ENCODE data around the gene KAZN. TPM values are rescaled to one million over a fixed set of nuclear protein-coding genes. Genes with fewer than 3 reads are reported as not detected.

KAZN gene
- total RNA-seq, result 10 to 100 TPM; 16.9 to 31.4 (median 21.4) TPM

DNA sequence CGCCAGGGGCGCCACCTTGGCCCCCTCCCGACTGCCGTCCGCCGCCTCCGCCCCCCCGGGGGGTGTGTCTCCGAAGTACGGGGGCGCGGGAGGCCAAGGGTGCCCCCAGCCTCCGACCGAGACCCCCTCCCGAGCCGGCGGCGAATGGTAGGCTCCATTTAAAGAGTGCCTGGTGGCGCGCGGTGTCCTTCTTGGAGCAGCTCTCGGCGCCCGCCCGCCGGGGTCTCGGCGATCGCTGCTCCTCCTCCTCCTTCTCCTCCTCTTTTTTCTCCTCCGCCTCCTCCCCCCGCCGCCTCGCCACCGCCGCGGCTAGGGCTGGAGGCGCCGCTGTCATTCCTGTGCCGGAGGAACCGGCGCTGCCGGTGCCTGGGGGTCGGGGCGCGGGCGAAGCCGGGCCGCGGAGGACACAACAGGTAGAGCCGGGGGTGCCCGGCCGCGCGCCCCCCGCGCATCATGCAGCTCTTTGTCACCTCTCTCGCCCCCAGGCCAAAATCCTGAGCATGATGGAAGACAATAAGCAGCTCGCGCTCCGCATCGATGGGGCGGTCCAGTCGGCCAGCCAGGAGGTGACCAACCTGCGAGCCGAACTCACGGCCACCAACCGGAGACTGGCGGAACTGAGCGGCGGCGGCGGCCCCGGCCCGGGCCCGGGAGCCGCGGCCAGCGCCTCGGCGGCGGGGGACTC is at the start of gene KAZN:
Gene KAZN (plus strand): TSS at position 188 of the 685 bp plus-strand sequence.
- WGBS, 10 experiments, result 0 to 5% (median 1%) methylated on average over 2 to 7 of the region's 81 CpGs; no CpG with 5 or more reads in 6 of the 10 experiments
- H3K4me3 ChIP-seq, result peak within 1 kb of the TSS; percentile 73 to 90 (median 89)
- peaks cover 25 to 41% of the 10 kb centered on the region in 2 donors for H3K4me1 ChIP-seq (replicated peaks in 1 of 2)
- in situ Hi-C loops (cut with MboI; ENCODE audit: low pct_unique_long_range_greater_than_20kb in 2 of 9, low sequenced_read_pairs in 9 of 9, unreplicated experiment in 9 of 9), result loop anchor here in 1 of 9 experiments (25.0 kb wide), 1 partner anchor 486 kb away; no protein-coding TSS in a partner anchor
- peak within 1 kb of the TSS; percentile 93 to 99 for H3K27ac ChIP-seq
- ATAC-seq (replicated peaks in 6 of 8), result peak; percentile 48 to 78 (median 70)

- 63 to 100% (median 88%) methylated on average over 1 to 3 of the region's 3 CpGs for WGBS, 10 experiments
- H3K4me3 ChIP-seq, result no peak overlapping the region
- no peak for ATAC-seq (replicated peaks in 6 of 8)
- H3K4me1 ChIP-seq (replicated peaks in 1 of 2), result peaks cover 12 to 19% of the 10 kb centered on the region in 2 donors
- H3K27ac ChIP-seq, result no peak overlapping the region
- in situ Hi-C loops (cut with MboI; ENCODE audit: low pct_unique_long_range_greater_than_20kb in 2 of 9, low sequenced_read_pairs in 9 of 9, unreplicated experiment in 9 of 9), result loop anchor here in 1 of 9 experiments (25.0 kb wide), 1 partner anchor 588 kb away; no protein-coding TSS in a partner anchor
Measured at GRCh38 chr1:14549897-14550620, 48.4 kb upstream of the KAZN start.

DNA sequence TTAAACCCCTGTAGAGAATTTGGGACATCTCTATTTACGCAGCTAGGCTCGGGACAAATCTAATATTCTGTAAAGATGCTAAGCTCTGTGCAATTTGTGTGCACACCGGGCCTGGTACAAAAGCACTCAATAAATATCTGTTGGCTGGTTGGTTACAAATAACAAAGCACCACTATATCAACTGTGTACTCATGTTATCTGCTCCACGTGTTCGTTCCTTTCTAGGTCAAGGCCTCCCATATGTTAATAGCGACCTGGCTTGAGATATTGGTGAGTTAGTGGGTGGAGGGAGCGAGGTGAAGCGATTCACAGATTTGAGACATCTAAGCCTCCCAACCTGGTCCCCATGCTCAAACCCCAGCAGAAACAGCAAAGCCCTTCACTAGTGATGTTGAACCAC is 47.1 kb upstream of the KAZN start:
- whole genome bisulfite sequencing, 10 experiments, result 20 to 93% (median 85%) methylated on average over 1 to 8 of the region's 8 CpGs; no CpG with 5 or more reads in 1 of the 10 experiments
- ATAC-seq (replicated peaks in 6 of 8), result no peak
- Histone ChIP-seq H3K27ac (no peak overlapping the region), H3K4me1 (replicated peaks in 1 of 2) (peaks cover 12 to 19% of the 10 kb centered on the region in 2 donors), H3K4me3 (no peak overlapping the region)
- in situ Hi-C loops (cut with MboI; ENCODE audit: low pct_unique_long_range_greater_than_20kb in 2 of 9, low sequenced_read_pairs in 9 of 9, unreplicated experiment in 9 of 9), result no loop called here

GRCh38 chr1:14552246-14552965 is 46.1 kb upstream of the KAZN start:
- H3K4me3 ChIP-seq, result no peak overlapping the region
- no peak overlapping the region for H3K27ac ChIP-seq
- ATAC-seq (replicated peaks in 6 of 8), result peak in 5 of 8 experiments; percentile 30 to 82 (median 51)
- H3K4me1 ChIP-seq (replicated peaks in 1 of 2), result peaks cover 12 to 19% of the 10 kb centered on the region in 2 donors
- in situ Hi-C loops (cut with MboI; ENCODE audit: low pct_unique_long_range_greater_than_20kb in 2 of 9, low sequenced_read_pairs in 9 of 9, unreplicated experiment in 9 of 9), result no loop called here
- 22 to 100% (median 86%) methylated on average over 1 to 11 of the region's 11 CpGs; no CpG with 5 or more reads in 1 of the 10 experiments for WGBS, 10 experiments

- H3K4me3 ChIP-seq, result no peak overlapping the region
- ATAC-seq (replicated peaks in 6 of 8), result peak in 5 of 8 experiments; percentile 29 to 75 (median 48)
- in situ Hi-C loops (cut with MboI; ENCODE audit: low pct_unique_long_range_greater_than_20kb in 2 of 9, low sequenced_read_pairs in 9 of 9, unreplicated experiment in 9 of 9), result no loop called here
- H3K27ac ChIP-seq, result no peak overlapping the region
- 0 to 94% (median 77%) methylated on average over 1 to 7 of the region's 7 CpGs; no CpG with 5 or more reads in 4 of the 10 experiments for WGBS, 10 experiments
- H3K4me1 ChIP-seq (replicated peaks in 1 of 2), result peaks cover 12 to 19% of the 10 kb centered on the region in 2 donors
Measured at GRCh38 chr1:14553711-14554110, 44.8 kb upstream of the KAZN start.

GRCh38 chr1:14555091-14555490 is 43.4 kb upstream of the KAZN start:
- H3K27ac ChIP-seq, result no peak overlapping the region
- in situ Hi-C loops (cut with MboI; ENCODE audit: low pct_unique_long_range_greater_than_20kb in 2 of 9, low sequenced_read_pairs in 9 of 9, unreplicated experiment in 9 of 9), result no loop called here
- no peak for ATAC-seq (replicated peaks in 6 of 8)
- H3K4me1 ChIP-seq (replicated peaks in 1 of 2), result peaks cover 17 to 19% of the 10 kb centered on the region in 2 donors
- no peak overlapping the region for H3K4me3 ChIP-seq
- 22 to 100% (median 82%) methylated on average over 1 to 2 of the region's 2 CpGs; no CpG with 5 or more reads in 1 of the 10 experiments for WGBS, 10 experiments

GRCh38 chr1:14561014-14561693 is 37.3 kb upstream of the KAZN start:
- H3K4me3 ChIP-seq, result no peak overlapping the region
- peak in 4 of 8 experiments; percentile 19 to 54 (median 40) for ATAC-seq (replicated peaks in 6 of 8)
- H3K27ac ChIP-seq, result no peak overlapping the region
- in situ Hi-C loops (cut with MboI; ENCODE audit: low pct_unique_long_range_greater_than_20kb in 2 of 9, low sequenced_read_pairs in 9 of 9, unreplicated experiment in 9 of 9), result no loop called here
- 57 to 100% (median 80%) methylated on average over 1 to 6 of the region's 8 CpGs; no CpG with 5 or more reads in 2 of the 10 experiments for WGBS, 10 experiments
- H3K4me1 ChIP-seq (replicated peaks in 1 of 2), result peaks cover 0 to 6% of the 10 kb centered on the region in 2 donors

DNA sequence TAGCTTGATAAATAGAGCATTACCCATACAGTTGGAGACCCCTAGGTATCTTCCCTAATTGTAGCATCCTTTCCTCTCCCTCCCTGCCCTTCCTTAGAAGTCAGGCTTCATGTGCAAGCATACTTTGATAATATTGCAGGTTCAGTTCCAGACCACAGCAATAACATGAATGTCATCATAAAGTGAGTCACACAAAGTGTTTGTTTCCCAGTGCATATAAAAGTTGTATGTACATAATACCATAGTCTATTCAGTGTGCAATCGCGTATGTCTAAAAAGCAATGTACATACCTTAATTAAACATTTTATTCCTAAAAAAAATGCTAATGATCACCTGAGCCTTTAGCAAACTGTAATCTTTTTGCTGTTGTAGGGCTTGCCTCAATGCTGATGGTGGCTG is 33.4 kb upstream of the KAZN start:
- Histone ChIP-seq H3K4me1 (replicated peaks in 1 of 2) (no peaks in the 10 kb centered on the region), H3K4me3 (no peak overlapping the region), H3K27ac (no peak overlapping the region)
- in situ Hi-C loops (cut with MboI; ENCODE audit: low pct_unique_long_range_greater_than_20kb in 2 of 9, low sequenced_read_pairs in 9 of 9, unreplicated experiment in 9 of 9), result no loop called here
- peak in 3 of 8 experiments; percentile 75 to 94 (median 76) for ATAC-seq (replicated peaks in 6 of 8)
- WGBS, 10 experiments, result 0 to 100% (median 56%) methylated on average over 1 to 2 of the region's 2 CpGs; no CpG with 5 or more reads in 1 of the 10 experiments

GRCh38 chr1:14567056-14567455 is 31.4 kb upstream of the KAZN start:
- peak in 1 of 8 experiments; percentile 8 for ATAC-seq (replicated peaks in 6 of 8)

DNA sequence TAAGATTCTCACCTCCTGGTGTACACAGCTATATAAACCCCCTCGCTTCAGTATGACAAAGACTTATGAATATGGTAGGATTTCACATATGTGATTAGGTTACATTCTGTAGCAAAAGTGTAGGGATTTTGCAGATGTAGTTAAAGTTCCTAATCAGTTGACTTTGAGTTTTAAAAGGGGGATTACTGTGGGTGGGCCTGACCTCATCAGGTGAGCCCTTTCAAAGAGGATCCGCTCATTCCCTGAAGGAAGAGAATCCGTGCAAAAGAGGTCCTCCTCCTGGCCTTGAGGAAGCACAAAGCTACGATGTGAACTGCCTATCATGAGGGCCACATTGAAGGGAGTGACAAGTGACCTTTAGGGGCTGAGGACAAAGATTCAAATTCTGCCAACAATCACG is 30.6 kb upstream of the KAZN start:
- no peak for ATAC-seq (replicated peaks in 6 of 8)
- no peak overlapping the region for H3K27ac ChIP-seq
- in situ Hi-C loops (cut with MboI; ENCODE audit: low pct_unique_long_range_greater_than_20kb in 2 of 9, low sequenced_read_pairs in 9 of 9, unreplicated experiment in 9 of 9), result no loop called here
- H3K4me3 ChIP-seq, result no peak overlapping the region
- 58 to 100% (median 87%) methylated on average over 1 to 5 of the region's 5 CpGs for WGBS, 10 experiments
- peaks cover 0 to 2% of the 10 kb centered on the region in 2 donors for H3K4me1 ChIP-seq (replicated peaks in 1 of 2)

More at GRCh38 chr1:14567056-14567455, 31.4 kb upstream of the KAZN start:
- Histone ChIP-seq H3K4me3 (no peak overlapping the region), H3K27ac (no peak overlapping the region), H3K4me1 (replicated peaks in 1 of 2) (no peaks in the 10 kb centered on the region)
- 54 to 100% (median 84%) methylated on average over 1 to 2 of the region's 2 CpGs; no CpG with 5 or more reads in 2 of the 10 experiments for WGBS, 10 experiments
- in situ Hi-C loops (cut with MboI; ENCODE audit: low pct_unique_long_range_greater_than_20kb in 2 of 9, low sequenced_read_pairs in 9 of 9, unreplicated experiment in 9 of 9), result no loop called here

DNA sequence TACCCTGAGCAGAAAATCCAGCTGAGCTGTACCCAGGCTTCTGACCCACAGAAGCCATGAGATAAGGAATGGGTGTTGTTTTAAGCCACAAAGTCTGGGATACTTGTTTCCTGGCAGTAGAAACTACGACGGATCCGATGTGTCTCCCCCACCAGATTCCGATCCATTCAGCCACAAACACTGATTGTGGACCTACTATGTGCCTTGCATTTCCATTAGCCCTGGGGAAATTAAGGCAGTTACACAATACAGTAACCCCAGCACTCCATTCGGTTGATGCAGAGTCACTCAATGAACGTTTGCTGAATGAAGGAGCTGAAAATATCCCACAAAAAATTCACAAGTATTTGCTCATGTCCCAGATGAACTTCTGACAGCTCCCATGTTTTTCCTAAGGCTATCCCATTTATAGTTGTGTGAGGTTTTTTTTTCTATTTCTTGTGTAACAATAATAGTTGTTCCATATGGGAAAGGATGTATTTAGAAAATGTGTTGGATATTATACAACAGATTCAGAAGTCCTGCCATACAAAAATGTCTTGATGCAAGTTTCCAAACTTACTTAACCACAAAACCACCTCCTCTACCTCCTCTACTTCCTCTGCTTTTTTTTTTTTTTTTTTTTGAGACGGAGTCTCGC is 29.6 kb upstream of the KAZN start:
- 80 to 100% (median 88%) methylated on average over 1 to 8 of the region's 8 CpGs; no CpG with 5 or more reads in 3 of the 10 experiments for WGBS, 10 experiments
- in situ Hi-C loops (cut with MboI; ENCODE audit: low pct_unique_long_range_greater_than_20kb in 2 of 9, low sequenced_read_pairs in 9 of 9, unreplicated experiment in 9 of 9), result no loop called here
- H3K4me1 ChIP-seq (replicated peaks in 1 of 2), result peaks cover 0 to 2% of the 10 kb centered on the region in 2 donors
- no peak for ATAC-seq (replicated peaks in 6 of 8)
- H3K27ac ChIP-seq, result no peak overlapping the region
- no peak overlapping the region for H3K4me3 ChIP-seq

DNA sequence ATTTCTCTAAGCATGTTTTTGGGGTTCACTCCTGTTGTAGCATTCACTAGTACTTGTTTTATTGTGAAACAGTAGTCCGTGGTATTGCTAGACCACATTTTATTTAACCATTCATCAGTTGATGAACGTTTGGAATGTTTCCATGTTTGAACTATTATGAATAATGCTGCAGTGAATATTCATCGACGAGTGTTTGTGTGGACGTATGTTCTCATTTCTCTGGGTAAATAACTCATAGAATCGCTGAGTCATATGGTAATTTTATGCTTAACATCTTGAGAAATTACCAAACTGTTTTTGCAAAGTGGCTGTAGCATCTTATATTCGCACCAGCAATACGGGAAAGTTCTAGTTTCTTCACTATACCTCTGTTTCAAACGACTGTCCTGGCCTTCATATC is 28.0 kb upstream of the KAZN start:
- 1 to 89% (median 77%) methylated on average over 7 to 9 of the region's 9 CpGs for WGBS, 10 experiments
- ATAC-seq (replicated peaks in 6 of 8), result peak in 4 of 8 experiments; percentile 43 to 98 (median 96)

More for the DNA sequence above, 28.0 kb upstream of the KAZN start:
- Histone ChIP-seq H3K27ac (no peak overlapping the region), H3K4me3 (no peak overlapping the region), H3K4me1 (replicated peaks in 1 of 2) (peaks cover 0 to 2% of the 10 kb centered on the region in 2 donors)
- in situ Hi-C loops (cut with MboI; ENCODE audit: low pct_unique_long_range_greater_than_20kb in 2 of 9, low sequenced_read_pairs in 9 of 9, unreplicated experiment in 9 of 9), result no loop called here
